ENCODE data around the gene STAT1.
A peak's percentile ranks its signal among the peaks of the same experiment; 100 is the strongest.

Gene STAT1

DNA sequence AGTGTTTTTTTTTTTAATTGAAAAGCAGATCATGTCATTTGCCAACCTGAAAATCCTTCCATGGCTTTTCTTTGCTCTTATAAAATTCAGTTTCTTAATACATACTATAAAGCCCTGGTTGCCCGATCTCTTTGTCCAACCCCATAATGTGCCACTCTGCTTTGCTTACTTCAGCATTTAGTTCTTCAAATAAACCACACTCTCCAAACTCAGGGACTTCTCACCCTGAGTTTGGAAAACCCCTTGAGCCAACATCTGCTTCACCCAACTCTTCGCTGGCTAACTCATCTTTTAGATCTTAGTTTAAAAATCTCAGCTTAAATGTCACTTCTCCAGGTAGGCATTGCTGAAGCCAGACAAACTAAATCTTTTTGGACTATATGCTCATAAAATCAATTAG lies 1.3 kb upstream of the STAT1 start:
- peak; percentile 64 for DNase-seq (ENCODE audit: low read depth)
- H3K4me3 ChIP-seq (ENCODE audit: low read depth, low read length): peak overlapping the region; percentile 69
- TF ChIP-seq, protein P1, sequence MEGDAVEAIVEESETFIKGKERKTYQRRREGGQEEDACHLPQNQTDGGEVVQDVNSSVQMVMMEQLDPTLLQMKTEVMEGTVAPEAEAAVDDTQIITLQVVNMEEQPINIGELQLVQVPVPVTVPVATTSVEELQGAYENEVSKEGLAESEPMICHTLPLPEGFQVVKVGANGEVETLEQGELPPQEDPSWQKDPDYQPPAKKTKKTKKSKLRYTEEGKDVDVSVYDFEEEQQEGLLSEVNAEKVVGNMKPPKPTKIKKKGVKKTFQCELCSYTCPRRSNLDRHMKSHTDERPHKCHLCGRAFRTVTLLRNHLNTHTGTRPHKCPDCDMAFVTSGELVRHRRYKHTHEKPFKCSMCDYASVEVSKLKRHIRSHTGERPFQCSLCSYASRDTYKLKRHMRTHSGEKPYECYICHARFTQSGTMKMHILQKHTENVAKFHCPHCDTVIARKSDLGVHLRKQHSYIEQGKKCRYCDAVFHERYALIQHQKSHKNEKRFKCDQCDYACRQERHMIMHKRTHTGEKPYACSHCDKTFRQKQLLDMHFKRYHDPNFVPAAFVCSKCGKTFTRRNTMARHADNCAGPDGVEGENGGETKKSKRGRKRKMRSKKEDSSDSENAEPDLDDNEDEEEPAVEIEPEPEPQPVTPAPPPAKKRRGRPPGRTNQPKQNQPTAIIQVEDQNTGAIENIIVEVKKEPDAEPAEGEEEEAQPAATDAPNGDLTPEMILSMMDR (IDR thresholded peaks at IDR 0.05; ENCODE audit: insufficient read depth, low read depth, low read length, missing control alignments): no peak

DNA sequence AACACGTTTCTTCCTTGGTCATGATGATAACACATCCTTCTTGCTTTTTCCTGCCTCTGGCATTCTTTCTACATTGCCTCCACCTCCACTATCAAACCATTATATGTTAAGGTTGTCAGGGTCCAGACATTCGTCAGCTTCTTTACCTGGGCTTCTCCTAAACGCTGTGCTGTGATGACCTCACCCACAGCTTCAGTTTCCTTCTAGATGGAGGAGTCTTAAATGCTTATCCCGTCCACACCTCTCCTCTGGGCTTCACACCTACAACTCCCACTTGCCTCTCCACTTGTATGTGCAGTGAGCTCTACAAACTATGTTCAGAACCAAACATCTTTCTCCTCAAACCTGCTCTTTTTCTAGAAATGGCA lies 666 bp upstream of the STAT1 start:
- peak overlapping the region; percentile 69 for H3K4me3 ChIP-seq (ENCODE audit: low read depth, low read length)
- peak; percentile 55 for DNase-seq (ENCODE audit: low read depth)
- TF ChIP-seq, protein P1 (IDR thresholded peaks at IDR 0.05; ENCODE audit: insufficient read depth, low read depth, low read length, missing control alignments): no peak

- DNase-seq (ENCODE audit: low read depth): no peak
- H3K4me3 ChIP-seq (ENCODE audit: low read depth, low read length): peak overlapping the region; percentile 65
- TF ChIP-seq, protein P1 (IDR thresholded peaks at IDR 0.05; ENCODE audit: insufficient read depth, low read depth, low read length, missing control alignments): no peak
These were observed 364 bp downstream of the STAT1 start for GRCh38 chr2:191013682-191013931.

DNA sequence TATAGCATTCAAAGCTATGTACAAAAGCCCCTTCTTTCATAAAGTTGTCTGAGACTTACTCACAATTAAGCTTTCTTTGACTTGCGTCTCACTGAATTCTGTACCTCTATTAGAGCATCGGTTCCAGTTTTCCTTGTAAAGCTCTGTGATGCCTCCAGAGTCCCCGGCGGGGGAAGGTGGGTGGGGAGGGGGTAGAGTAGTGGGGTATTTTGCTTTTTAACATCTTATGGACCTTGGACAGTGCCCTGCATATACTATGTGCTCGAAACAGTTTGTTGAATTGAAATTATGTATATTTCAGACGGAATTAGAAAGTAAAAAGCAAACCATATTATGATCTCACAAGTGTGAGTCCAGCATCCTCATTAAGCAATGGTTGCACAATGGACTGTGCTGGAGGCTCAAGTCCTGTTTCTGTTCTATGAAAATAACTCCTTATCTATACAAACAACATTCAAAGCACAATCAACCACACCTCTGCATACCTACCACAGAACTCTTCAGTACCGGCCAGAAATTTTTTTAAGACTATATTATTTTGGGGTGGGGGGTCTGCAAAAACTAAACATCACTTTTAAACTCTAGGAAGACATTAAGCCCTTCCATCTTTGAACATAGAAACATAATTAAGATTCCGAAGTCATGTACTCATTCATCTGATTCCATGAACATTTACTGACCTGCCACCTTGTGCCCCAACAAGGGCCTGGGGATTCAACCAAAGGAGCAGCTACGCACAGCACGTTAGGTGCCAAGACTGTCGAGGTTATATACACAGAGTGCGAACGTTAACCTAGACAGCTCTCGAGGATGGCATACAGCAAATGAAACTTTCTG lies 908 bp downstream of the STAT1 start:
- DNase-seq (ENCODE audit: low read depth): no peak
- TF ChIP-seq, protein P1 (IDR thresholded peaks at IDR 0.05; ENCODE audit: insufficient read depth, low read depth, low read length, missing control alignments): no peak

GRCh38 chr2:191012346-191012745 lies 1.6 kb downstream of the STAT1 start:
- no peak for DNase-seq (ENCODE audit: low read depth)
- TF ChIP-seq, protein P1 (IDR thresholded peaks at IDR 0.05; ENCODE audit: insufficient read depth, low read depth, low read length, missing control alignments): no peak
- peak overlapping the region; percentile 65 for H3K4me3 ChIP-seq (ENCODE audit: low read depth, low read length)

More for the DNA sequence above, 908 bp downstream of the STAT1 start:
- peak overlapping the region; percentile 65 for H3K4me3 ChIP-seq (ENCODE audit: low read depth, low read length)

GRCh38 chr2:191010887-191011885 lies 2.8 kb downstream of the STAT1 start:
- TF ChIP-seq, protein P1 (IDR thresholded peaks at IDR 0.05; ENCODE audit: insufficient read depth, low read depth, low read length, missing control alignments): no peak
- peak overlapping the region; percentile 65 for H3K4me3 ChIP-seq (ENCODE audit: low read depth, low read length)
- no peak for DNase-seq (ENCODE audit: low read depth)
